CD4-positive, alpha-beta T cell treated with Interleukin-21 for 1 hour (primary cell): Measurements from ENCODE around the gene RBFOX1.

Source experiments
- DNase-seq: peaks from one replicate; pipeline ENCODE4 v3.0.0-alpha.2; 2020

Gene RBFOX1

GRCh38 chr16:7614021-7614795 lies 281.6 kb downstream of the RBFOX1 start:
- DNase-seq, result no peak

GRCh38 chr16:7615565-7615964 lies 282.9 kb downstream of the RBFOX1 start:
- DNase-seq, result no peak

- DNase-seq, result no peak
These were observed 292.5 kb downstream of the RBFOX1 start for GRCh38 chr16:7624871-7625766.

- no peak for DNase-seq
These were observed 296.3 kb downstream of the RBFOX1 start for GRCh38 chr16:7628981-7629380.

GRCh38 chr16:7629571-7629970 lies 296.9 kb downstream of the RBFOX1 start:
- DNase-seq, result no peak

- DNase-seq, result no peak
These were observed 304.8 kb downstream of the RBFOX1 start for GRCh38 chr16:7637446-7637845.

GRCh38 chr16:7638306-7638705 lies 305.7 kb downstream of the RBFOX1 start:
- no peak for DNase-seq

GRCh38 chr16:7640334-7640733 lies 307.7 kb downstream of the RBFOX1 start:
- DNase-seq, result no peak

GRCh38 chr16:7644176-7644575 lies 311.5 kb downstream of the RBFOX1 start:
- no peak for DNase-seq

GRCh38 chr16:7644811-7645210 lies 312.2 kb downstream of the RBFOX1 start:
- no peak for DNase-seq

GRCh38 chr16:7646821-7647500 lies 314.3 kb downstream of the RBFOX1 start:
- DNase-seq, result no peak

- DNase-seq, result no peak
These were observed 317.8 kb downstream of the RBFOX1 start for GRCh38 chr16:7650431-7650830.

- no peak for DNase-seq
These were observed 319.3 kb downstream of the RBFOX1 start for GRCh38 chr16:7651803-7652570.

- DNase-seq, result no peak
These were observed 321.3 kb downstream of the RBFOX1 start for GRCh38 chr16:7653746-7654461.

- no peak for DNase-seq
These were observed 343.0 kb downstream of the RBFOX1 start for GRCh38 chr16:7675628-7676027.

GRCh38 chr16:7680296-7680695 lies 347.7 kb downstream of the RBFOX1 start:
- no peak for DNase-seq

- DNase-seq, result no peak
These were observed 356.2 kb downstream of the RBFOX1 start for GRCh38 chr16:7688811-7689210.

GRCh38 chr16:7689234-7689633 lies 356.6 kb downstream of the RBFOX1 start:
- DNase-seq, result no peak

GRCh38 chr16:7691533-7691932 lies 358.9 kb downstream of the RBFOX1 start:
- DNase-seq, result no peak

GRCh38 chr16:7703672-7704071 lies 371.0 kb downstream of the RBFOX1 start:
- DNase-seq, result no peak

GRCh38 chr16:7705885-7706284 lies 373.2 kb downstream of the RBFOX1 start:
- no peak for DNase-seq

- DNase-seq, result no peak
These were observed 376.5 kb downstream of the RBFOX1 start for GRCh38 chr16:7709186-7709585.
